HCT116 (cell line): ENCODE results near the gene PCDH9.

Experiments used
- CEBPB ChIP-seq: IDR thresholded peaks from 2 replicates; pipeline ENCODE4 v1.6.1; 2012; ENCODE audit warnings: low read depth
- CTCF ChIP-seq, 3 experiments: fragments of 200-600 bp in 1 of 3; sonication (generic) in 1 of 3; IDR thresholded peaks in 2 of 3; conservative IDR thresholded peaks in 1 of 3; 2 replicates each; pipeline ENCODE4 v1.5.1; 2012 to 2017; ENCODE audit warnings: low read depth in 2 of 3, low read length in 2 of 3, antibody characterized with exemption in 1 of 3, borderline replicate concordance in 1 of 3, control low read depth in 1 of 3, mild to moderate bottlenecking in 1 of 3, mixed read lengths in 1 of 3, mixed run types in 1 of 3, moderate library complexity in 1 of 3; ENCODE audit not compliant: insufficient read depth in 1 of 3
- EZH2 ChIP-seq: fragments of 200-600 bp; sonication (generic); IDR thresholded peaks from 2 replicates; pipeline ENCODE4 v1.6.1; 2017; ENCODE audit warnings: antibody characterized with exemption, mixed run types
- POLR2A ChIP-seq: IDR thresholded peaks from 2 replicates; pipeline ENCODE4 v1.7.0; 2011; ENCODE audit warnings: borderline replicate concordance; ENCODE audit not compliant: insufficient read depth, insufficient read length; ENCODE audit errors: extremely low read depth
- POLR2AphosphoS5 ChIP-seq: IDR thresholded peaks from 2 replicates; pipeline ENCODE4 v1.6.1; 2011; ENCODE audit warnings: mild to moderate bottlenecking, low read depth, low read length, moderate library complexity
- SP1 ChIP-seq: IDR thresholded peaks from 2 replicates; pipeline ENCODE4 v1.6.1; 2012; ENCODE audit warnings: low read depth
- TCF7L2 ChIP-seq: IDR thresholded peaks from 2 replicates; pipeline ENCODE4 v1.7.0; 2011; ENCODE audit warnings: borderline replicate concordance, inconsistent platforms; ENCODE audit not compliant: insufficient read depth, insufficient read length; ENCODE audit errors: extremely low read depth
- YY1 ChIP-seq: IDR thresholded peaks from 2 replicates; pipeline ENCODE4 v1.6.1; 2011; ENCODE audit warnings: low read length, low read depth, moderate library complexity, mild to moderate bottlenecking; ENCODE audit not compliant: insufficient replicate concordance; ENCODE audit errors: extremely low read depth
- ZNF274 ChIP-seq: fragments of 200-500 bp; sonication (Bioruptor generic); IDR thresholded peaks from 2 replicates; pipeline ENCODE4 v1.6.1; 2014; ENCODE audit warnings: mild to moderate bottlenecking, low read depth, low read length, inconsistent platforms
- TF ChIP-seq, protein P1 (sequence below): IDR thresholded peaks from 2 replicates; pipeline ENCODE4 v1.6.1; 2012; ENCODE audit warnings: low read depth

DNA sequence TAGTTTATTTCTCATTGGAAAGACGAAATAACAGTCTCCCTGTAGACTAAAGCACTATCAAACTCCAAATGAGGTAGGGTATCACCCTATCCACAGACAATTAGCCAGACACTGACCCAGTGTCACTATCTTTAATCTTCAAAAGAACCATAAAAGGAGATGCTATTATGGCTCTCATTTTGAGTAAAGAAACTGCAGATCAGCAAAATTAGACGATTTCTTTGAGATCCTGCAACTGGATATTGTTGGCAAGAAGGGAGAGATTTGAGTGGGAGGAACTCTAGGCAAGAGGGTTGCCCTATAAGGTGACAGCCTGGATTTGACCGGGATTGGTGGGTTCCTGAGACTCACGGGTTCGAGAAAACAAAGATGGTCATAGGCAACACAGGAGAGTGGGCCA lies 71.2 kb downstream of the PCDH9 start:
- TF ChIP-seq CTCF (IDR thresholded peaks at IDR 0.05 in 2 of 3, conservative IDR thresholded peaks at IDR 0.05 in 1 of 3; ENCODE audit: borderline replicate concordance in 1 of 3, insufficient read depth in 1 of 3, low read depth in 2 of 3, low read length in 2 of 3) (no peak), POLR2A (no peak), EZH2 (no peak), POLR2AphosphoS5 (no peak), YY1 (no peak), CEBPB (no peak), ZNF274 (no peak), SP1 (no peak), TCF7L2 (no peak)
- TF ChIP-seq, protein P1, sequence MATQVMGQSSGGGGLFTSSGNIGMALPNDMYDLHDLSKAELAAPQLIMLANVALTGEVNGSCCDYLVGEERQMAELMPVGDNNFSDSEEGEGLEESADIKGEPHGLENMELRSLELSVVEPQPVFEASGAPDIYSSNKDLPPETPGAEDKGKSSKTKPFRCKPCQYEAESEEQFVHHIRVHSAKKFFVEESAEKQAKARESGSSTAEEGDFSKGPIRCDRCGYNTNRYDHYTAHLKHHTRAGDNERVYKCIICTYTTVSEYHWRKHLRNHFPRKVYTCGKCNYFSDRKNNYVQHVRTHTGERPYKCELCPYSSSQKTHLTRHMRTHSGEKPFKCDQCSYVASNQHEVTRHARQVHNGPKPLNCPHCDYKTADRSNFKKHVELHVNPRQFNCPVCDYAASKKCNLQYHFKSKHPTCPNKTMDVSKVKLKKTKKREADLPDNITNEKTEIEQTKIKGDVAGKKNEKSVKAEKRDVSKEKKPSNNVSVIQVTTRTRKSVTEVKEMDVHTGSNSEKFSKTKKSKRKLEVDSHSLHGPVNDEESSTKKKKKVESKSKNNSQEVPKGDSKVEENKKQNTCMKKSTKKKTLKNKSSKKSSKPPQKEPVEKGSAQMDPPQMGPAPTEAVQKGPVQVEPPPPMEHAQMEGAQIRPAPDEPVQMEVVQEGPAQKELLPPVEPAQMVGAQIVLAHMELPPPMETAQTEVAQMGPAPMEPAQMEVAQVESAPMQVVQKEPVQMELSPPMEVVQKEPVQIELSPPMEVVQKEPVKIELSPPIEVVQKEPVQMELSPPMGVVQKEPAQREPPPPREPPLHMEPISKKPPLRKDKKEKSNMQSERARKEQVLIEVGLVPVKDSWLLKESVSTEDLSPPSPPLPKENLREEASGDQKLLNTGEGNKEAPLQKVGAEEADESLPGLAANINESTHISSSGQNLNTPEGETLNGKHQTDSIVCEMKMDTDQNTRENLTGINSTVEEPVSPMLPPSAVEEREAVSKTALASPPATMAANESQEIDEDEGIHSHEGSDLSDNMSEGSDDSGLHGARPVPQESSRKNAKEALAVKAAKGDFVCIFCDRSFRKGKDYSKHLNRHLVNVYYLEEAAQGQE = no peak
